Activated T-helper 1 cell treated with Interleukin-2 at 50 U/mL for 16 hours (primary cell): Measurements from ENCODE around the gene UNC5B.

Experiments used
- DNase-seq: peaks from one replicate; pipeline ENCODE4 v3.0.0-alpha.2; 2020; ENCODE audit warnings: low read depth

UNC5B gene

DNA sequence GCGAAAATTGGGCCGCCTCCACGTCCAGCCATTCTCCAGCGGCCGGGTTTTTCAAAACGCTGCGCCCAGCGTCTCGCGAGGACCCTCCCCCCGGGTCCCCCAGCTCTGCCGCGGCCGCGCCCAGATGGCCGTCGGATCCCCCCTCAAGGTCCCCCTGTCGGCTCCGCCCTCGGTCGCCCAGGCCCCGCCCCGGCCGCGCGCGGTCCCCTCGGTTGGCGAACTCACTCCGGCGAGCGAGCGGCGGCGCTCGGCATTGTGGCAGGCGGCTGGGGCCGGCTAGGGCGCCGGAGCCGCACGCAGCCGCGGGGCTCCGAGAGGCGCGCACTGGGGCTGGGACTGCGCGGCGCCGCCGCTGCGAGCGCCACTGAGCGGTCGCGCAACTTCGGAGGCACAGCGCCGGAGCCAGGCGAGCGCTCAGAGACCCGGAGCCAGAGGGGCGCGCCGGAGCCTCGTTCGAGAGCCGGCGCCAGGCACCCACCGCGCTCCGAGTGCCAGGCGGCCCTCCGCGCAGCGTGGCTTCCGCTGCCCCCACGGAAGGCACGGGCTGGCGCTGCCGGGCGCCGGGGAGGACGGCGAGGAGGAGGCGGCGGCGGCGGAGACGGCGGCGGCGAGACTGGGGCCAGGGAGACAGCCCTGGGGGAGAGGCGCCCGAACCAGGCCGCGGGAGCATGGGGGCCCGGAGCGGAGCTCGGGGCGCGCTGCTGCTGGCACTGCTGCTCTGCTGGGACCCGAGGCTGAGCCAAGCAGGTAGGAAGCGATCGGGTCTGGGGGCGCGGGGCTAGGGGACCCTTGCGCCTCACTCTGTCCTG, at the start of gene UNC5B:
TSS of gene UNC5B (plus strand) at position 253 of the 809 bp plus-strand sequence. CDS start at position 669, 416 bp downstream.
- peak; percentile 18 for DNase-seq

DNA sequence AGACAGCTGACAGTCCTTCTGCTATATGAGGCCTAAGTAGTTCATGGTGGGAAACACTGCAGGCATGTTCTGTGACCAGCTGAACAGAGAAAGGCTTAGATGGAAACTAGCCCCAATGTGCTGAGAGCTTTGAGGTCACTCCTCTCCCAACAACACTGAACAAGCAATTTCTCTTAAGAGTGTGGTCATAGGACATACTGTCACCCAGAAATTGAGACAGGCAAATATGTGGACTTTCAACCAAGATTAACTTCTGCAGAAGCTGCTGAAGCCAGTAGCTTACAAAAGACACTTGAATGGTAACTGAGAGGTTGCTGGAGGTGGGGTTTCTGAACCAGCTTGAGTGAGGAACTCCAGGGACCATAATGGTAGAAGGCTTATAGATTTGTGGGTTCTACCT, 38.9 kb upstream of the UNC5B start:
- DNase-seq: no peak

GRCh38 chr10:71176661-71177060, 35.7 kb upstream of the UNC5B start:
- DNase-seq: no peak

GRCh38 chr10:71177651-71178199, 34.6 kb upstream of the UNC5B start:
- DNase-seq: no peak

DNA sequence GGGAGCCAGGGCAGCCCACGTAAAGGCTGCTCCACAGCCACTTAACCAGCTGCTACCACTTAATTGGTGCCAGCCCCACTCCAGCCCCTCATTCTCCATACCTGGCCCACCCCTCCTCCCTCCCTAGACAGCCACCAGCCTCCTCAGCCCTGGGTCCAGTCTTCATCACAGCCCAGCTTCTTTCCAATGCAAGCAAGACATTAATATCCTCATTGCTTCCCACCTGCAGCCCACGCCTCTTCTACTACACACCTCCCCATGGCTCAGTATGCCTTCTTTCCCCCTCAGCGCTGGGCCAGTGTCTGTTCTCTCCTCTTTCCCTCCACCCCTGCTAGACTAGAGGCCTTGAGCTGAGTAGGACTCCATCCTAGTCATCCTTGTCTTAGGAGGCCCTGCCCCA, 33.5 kb upstream of the UNC5B start:
- DNase-seq: no peak

GRCh38 chr10:71179382-71179781, 33.0 kb upstream of the UNC5B start:
- DNase-seq: no peak

DNA sequence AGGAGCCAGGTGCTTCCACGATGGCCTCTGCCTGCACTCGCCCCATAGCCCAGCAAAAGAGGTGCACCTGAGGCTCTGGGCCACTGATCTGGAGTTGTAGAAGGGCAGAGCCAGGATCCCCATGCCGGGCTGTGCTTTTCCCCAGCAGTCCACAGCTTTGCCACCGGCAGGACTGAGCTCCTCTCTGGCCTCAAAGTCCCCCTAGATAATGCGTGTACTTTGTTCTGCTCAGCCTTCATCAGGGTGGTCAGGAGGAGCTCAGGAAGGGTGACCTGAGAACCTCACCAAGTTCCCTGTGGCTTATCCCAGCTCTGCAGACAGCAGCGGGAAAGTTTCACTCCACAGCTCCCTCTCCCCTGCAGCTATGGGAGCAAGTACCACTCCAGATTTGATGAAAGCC, 27.9 kb upstream of the UNC5B start:
- no peak for DNase-seq

DNA sequence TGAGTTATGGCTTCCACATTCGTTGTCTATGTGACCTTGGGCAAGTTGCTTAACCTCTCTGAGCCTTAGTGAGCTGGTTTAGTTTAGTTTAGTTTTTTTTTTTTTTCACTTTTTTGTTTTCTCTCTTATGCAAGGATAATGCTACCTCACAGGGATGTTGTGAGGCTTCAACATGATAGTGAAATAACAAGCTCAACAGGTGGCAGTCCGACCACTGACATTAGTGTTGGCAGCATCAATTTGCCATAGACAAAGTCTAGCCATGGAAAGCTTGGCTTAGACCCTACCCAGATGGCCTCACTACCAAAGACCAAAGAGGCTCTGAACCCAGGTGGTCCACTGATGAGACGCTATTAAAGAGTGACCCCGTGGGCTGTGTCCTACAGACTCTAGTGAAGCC, 27.2 kb upstream of the UNC5B start:
- DNase-seq: no peak

DNA sequence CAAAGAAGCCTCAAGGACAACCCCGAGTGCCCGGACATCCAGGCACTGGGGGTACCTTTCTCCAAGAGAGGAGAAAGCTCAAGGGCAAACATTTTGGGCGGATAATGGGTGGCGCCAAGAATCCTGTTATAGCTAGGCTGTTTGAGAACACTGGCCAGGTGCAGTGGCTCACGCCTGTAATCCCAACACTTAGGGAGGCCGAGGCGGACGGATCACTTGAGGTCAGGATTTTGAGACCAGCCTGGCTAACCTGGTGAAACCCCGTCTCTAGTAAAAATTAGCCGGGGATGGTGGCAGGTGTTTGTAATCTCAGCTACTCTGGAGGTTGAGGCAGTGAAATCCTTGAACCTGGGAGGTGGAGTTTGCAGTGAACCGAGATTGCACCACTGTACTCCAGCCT, 25.2 kb upstream of the UNC5B start:
- no peak for DNase-seq

DNA sequence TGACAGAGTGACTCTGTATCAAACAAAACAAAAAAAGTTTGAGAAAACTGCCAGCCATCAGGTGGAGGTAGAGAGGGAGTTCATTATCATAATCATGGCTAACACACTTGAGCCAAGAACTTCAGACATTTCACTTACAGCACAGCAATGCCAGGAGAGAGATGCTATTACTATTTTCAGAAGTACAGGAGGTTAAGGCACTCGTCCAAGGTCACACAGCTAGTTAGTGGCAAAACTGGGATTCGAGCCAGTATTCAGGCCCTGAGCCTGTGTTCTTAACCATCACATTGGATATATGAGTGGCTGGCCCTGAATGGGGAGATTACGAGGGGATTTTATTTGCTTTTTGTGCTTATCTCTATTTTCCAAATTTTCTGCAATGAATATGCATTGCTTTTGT, 24.8 kb upstream of the UNC5B start:
- no peak for DNase-seq

GRCh38 chr10:71188201-71188600, 24.2 kb upstream of the UNC5B start:
- DNase-seq: no peak

DNA sequence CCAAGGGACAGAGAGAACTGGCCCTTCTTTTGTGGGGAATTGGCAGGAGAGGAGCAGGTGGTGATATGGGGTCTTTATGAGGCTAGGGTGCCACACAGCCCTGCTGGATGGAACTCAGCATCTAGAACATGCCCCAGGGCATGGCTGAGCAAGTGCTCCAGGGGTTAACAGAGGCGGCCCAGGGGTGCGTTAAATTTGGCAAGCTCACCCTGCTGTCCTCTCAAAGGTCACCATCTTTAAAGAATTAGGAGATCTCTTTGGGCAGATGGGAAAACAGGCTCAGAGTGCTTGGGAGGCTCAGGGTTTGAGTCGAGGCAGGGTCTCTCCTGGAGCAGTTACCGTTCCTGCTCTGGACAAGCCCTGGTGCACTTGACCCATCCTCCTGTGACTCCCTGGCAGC, 21.4 kb upstream of the UNC5B start:
- DNase-seq: no peak

DNA sequence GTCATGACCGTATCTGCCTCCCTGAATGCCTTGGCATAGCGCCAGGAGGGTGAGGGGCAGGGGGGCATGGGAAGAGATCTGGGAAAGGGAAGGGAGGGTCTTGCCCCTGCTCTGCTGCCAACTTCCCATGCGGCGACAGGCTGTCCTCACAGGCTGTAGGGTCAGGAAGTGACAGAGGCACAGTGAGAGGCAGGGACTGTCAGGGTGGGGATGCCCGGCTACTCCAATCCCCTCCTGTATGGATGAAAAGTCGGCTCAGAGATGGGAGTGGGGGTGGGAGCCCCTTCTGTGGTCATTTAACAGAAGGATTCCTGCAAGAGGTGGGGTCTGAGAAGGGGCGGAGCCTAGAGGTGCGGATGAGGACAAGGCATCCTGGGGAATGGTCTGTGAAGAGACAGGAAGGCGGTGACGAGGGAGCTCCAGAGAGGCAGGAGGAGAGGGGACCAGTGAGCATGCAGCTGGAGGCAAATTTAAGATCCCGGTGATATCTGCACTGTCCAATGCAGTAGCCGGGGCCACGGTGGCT, 20.8 kb upstream of the UNC5B start:
- no peak for DNase-seq

- DNase-seq: no peak
Measured at GRCh38 chr10:71193516-71193915, 18.9 kb upstream of the UNC5B start.

DNA sequence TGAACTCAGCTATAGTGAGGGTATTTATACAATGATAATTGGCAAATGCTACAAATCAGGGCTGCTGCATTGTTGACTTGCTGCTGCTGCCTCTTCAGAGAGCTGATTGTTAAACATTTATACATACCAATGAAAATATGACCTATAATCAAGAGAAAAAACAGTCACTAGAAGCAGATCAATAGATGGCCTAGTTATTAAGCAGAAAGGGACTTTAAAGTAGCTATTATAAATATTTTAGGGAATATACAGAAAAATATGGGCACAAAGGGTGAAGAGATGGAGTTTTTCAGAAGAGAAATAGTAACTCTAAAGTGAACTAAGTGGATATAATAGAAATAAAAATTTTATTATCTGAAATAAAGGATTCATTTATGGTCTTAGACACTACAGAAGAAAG, 14.4 kb upstream of the UNC5B start:
- DNase-seq: no peak

DNA sequence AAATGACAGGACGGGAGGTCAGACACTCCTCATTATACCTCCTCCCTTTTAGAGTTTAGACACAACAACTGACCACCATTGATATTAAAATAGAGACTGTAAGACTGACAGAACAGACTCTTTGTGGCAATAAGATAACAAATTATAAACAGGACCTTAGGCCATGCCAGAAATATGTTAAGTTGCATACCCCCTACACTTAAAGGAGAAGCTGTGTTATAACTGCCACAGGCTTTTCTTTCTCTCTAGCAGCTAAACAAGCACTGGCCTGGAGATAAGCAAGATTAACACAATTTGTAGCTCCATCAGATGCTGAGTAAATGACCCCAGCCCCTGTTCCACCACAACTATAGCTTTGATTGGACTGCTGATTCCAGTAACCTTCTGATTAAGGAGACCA, 10.5 kb upstream of the UNC5B start:
- no peak for DNase-seq

DNA sequence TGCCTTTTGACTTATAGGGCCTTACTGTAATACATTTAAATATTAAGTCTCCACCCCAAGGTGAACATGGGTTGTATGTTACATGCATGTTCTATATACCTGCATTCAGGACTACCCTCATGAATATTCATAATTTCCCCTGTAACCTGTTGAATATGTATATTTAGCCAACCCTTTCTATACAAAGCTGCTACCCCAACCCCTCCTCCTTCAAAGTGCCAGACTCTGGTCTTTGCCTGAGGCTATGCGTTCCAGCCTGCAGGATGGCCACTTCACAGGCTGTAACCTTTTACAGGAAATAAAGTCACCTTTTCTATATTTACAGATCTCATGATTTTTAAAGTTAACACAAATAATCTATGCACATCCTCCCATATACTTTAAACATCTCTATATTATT, 10.1 kb upstream of the UNC5B start:
- DNase-seq: no peak

DNA sequence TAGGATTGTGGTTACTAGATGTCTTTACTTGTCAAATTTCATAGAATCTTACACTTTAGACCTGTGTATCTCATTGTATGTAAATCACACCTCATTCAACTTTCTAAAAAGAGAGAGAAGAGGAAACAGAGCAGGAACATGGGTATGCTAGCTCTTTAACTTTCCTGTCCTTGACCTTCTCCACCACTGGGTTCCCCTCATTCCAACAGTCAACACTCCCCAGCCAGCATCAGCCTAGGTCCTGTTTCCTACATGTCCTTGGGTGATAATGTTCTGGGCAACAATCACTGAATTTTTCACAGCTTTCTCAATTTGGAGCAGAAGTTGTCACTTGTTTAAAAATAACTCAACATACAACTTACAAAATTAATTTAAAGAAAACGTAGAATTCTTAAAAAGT, 9.2 kb upstream of the UNC5B start:
- DNase-seq: no peak

DNA sequence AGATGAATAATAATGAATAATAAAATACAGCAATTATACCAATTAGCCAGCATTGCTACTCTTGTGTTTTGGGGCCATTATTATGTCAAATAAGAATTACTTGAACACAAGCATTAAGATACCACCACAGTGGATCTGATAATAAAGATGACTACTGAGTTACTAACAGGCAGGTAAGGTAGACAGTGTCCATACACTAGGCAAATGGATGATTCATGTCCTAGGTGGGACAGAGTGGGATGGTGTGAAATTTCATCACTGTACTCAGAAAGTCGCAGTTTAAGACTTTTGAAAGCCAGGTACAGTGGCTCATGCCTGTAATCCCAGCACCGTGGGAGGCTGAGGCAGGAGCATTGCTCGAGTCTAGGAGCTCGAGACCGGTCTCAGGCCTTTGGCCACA, 8.7 kb upstream of the UNC5B start:
- no peak for DNase-seq

GRCh38 chr10:71204746-71205145, 7.6 kb upstream of the UNC5B start:
- no peak for DNase-seq

GRCh38 chr10:71205468-71205867, 6.9 kb upstream of the UNC5B start:
- DNase-seq: no peak

DNA sequence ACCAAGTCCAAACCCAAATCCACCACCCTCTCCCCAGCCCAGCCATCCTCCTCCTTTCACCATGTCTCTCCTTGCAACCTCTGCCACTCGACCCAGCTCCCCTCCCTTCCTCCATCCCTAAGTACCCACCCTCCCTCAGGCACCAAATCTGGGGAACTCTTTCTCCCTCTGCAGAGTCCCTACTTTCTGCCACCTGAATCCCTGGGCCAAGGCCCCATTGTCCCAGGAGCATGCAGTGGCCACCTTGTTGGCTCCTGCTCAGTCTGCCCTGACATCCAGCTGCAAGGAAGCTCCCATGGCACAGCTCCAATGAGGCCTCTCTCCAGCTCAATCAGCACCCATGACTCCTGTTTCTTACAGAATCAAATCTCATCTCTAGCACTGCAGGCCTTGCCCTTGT, 5.5 kb upstream of the UNC5B start:
- DNase-seq: no peak

DNA sequence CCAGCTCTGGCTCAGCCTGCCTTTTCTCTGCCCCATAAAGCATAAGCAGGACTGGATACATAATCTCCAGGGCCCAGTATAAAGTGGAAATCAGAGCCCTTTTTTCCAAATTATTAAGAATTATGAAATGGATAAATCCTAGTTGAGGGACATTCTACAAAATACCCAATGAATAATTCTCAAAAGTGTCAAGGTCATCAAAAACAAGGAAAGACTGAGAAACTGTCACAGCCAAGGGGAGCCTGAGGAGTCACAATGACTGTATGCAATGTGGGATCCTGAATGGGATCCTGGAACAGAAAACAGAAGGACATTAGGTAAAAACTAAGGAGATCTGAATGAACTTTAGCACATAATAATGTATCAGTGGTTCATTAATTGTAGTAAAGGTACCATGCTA, 4.8 kb upstream of the UNC5B start:
- no peak for DNase-seq

- DNase-seq: no peak
Measured at GRCh38 chr10:71209352-71209715, 3.0 kb upstream of the UNC5B start.
